Panc1 (cell line): ENCODE results near the gene QRICH2. TPM values are rescaled to one million over a fixed set of nuclear protein-coding genes. Genes with fewer than 3 reads are reported as not detected.

ENCODE experiments used
- ATAC-seq: fragments of 200-7000 bp; cut with Tn5 transposase; 2 replicates; pipeline ENCODE4 v1.9.1; 2020; ENCODE audit warnings: mild to moderate bottlenecking, moderate library complexity
- BruUV-seq: library from RNA; stranded (reverse); fragments of 400-500 nt; replicated peaks from 2 replicates; lab custom pipeline; 2021; lab: Mats Ljungman, UMichigan
- CTCF ChIA-PET: fragments of 300-600 bp; sonication (Branson Sonifier 250); formaldehyde crosslinking; loops from one replicate; lab custom pipeline; 2022; ENCODE audit warnings: antibody characterized with exemption; lab: Charles Lee
- POLR2A ChIA-PET: fragments of 300-600 bp; sonication (Branson Sonifier 250); formaldehyde crosslinking; loops from one replicate; lab custom pipeline; 2022; ENCODE audit warnings: antibody characterized with exemption; lab: Charles Lee
- DNase-seq: peaks from one replicate; pipeline ENCODE4 v3.0.0-alpha.2; 2010; ENCODE audit warnings: low read depth, low spot score
- H3K27ac ChIP-seq: 2 replicates; pipeline ENCODE4 v1.5.1; 2011; ENCODE audit warnings: mild to moderate bottlenecking, low read length, inconsistent platforms
- H3K27me3 ChIP-seq: fragments of 200-500 bp; sonication (Bioruptor generic); 2 replicates; pipeline ENCODE4 v1.6.0; 2014; ENCODE audit warnings: low read length, inconsistent platforms; ENCODE audit not compliant: control insufficient read depth, insufficient read depth
- H3K36me3 ChIP-seq: fragments of 200-500 bp; sonication (Bioruptor generic); 2 replicates; pipeline ENCODE4 v1.5.1; 2014; ENCODE audit warnings: inconsistent platforms, mild to moderate bottlenecking, low read length, moderate library complexity; ENCODE audit not compliant: control insufficient read depth, insufficient read depth
- H3K4me1 ChIP-seq: 2 replicates; pipeline ENCODE4 v1.5.1; 2011; ENCODE audit warnings: inconsistent platforms, mild to moderate bottlenecking, low read length, moderate library complexity; ENCODE audit not compliant: control insufficient read depth, insufficient read depth
- H3K4me3 ChIP-seq, 2 experiments: 2 replicates each; pipeline ENCODE4 v1.5.1; 2011 to 2012; ENCODE audit warnings: low read depth in 2 of 2, low read length in 2 of 2, mild to moderate bottlenecking in 2 of 2, inconsistent platforms in 1 of 2, moderate library complexity in 1 of 2
- H3K9me3 ChIP-seq: fragments of 200-500 bp; sonication (Bioruptor generic); 2 replicates; pipeline ENCODE4 v1.5.1; 2014; ENCODE audit warnings: low read depth, mild to moderate bottlenecking, inconsistent platforms, low read length, moderate library complexity; ENCODE audit not compliant: control insufficient read depth, insufficient read depth
- CTCF ChIP-seq: fragments of 450-650 bp; IDR thresholded peaks from 2 replicates; pipeline ENCODE4 v1.5.1; 2017; ENCODE audit warnings: mild to moderate bottlenecking
- POLR2AphosphoS5 ChIP-seq: IDR thresholded peaks from 2 replicates; pipeline ENCODE4 v1.6.1; 2012; ENCODE audit warnings: mild to moderate bottlenecking, low read depth, low read length, moderate library complexity
- SIN3A ChIP-seq: IDR thresholded peaks from 2 replicates; pipeline ENCODE4 v1.6.1; 2012; ENCODE audit warnings: low read depth, mild to moderate bottlenecking, low read length, moderate library complexity, borderline replicate concordance; ENCODE audit not compliant: insufficient read depth
- TCF7L2 ChIP-seq: IDR thresholded peaks from 2 replicates; pipeline ENCODE4 v1.6.1; 2011; ENCODE audit warnings: mild to moderate bottlenecking, low read depth, low read length, inconsistent platforms
- in situ Hi-C: cut with HindIII; loops from 2 replicates; pipeline ENCODE4 v1.10.0; 2016; ENCODE audit warnings: low sequenced_read_pairs, low pct_unique_long_range_greater_than_20kb
- intact Hi-C: fragments of 100-400 bp; cut with micrococcal nuclease; formaldehyde crosslinking; loops from one replicate; pipeline ENCODE4 v1.10.0; 2022; ENCODE audit not compliant: unreplicated experiment
- total RNA-seq: library from RNA; stranded (reverse); gene quantifications from one replicate; pipeline ENCODE4 v1.2.1, GENCODE V29; 2021; ENCODE audit not compliant: unreplicated experiment
- TF ChIP-seq, protein P1 (sequence below), 2 experiments: IDR thresholded peaks; 2 replicates each; pipeline ENCODE4 v1.6.1; 2011 to 2012; ENCODE audit warnings: low read depth in 2 of 2, control low read depth in 1 of 2, low read length in 1 of 2, mild to moderate bottlenecking in 1 of 2, moderate library complexity in 1 of 2; ENCODE audit not compliant: insufficient read depth in 1 of 2

The QRICH2 gene
- total RNA-seq, 1 experiment from 2014 or later = 0.92 TPM

- Histone ChIP-seq H3K4me1 (no peaks in the 10 kb centered on the region), H3K27ac (no peak overlapping the region), H3K4me3 (no peak overlapping the region), H3K27me3 (no peaks in the 10 kb centered on the region), H3K36me3 (peaks cover 7% of the 10 kb centered on the region; the same call in 1 of the 2 replicates), H3K9me3 (no peaks in the 10 kb centered on the region)
- DNase-seq (no peak), ATAC-seq (no peak)
- intact Hi-C loops = no loop called here
- ChIA-PET POLR2A (interaction anchor here (0.6 kb wide), 1 partner anchor 51 kb away, joined by 13 read pairs; no protein-coding TSS in a partner anchor), CTCF (no interaction called here)
- no TSS peak for BruUV-seq
- in situ Hi-C loops = no loop called here
- TF ChIP-seq, protein P1, sequence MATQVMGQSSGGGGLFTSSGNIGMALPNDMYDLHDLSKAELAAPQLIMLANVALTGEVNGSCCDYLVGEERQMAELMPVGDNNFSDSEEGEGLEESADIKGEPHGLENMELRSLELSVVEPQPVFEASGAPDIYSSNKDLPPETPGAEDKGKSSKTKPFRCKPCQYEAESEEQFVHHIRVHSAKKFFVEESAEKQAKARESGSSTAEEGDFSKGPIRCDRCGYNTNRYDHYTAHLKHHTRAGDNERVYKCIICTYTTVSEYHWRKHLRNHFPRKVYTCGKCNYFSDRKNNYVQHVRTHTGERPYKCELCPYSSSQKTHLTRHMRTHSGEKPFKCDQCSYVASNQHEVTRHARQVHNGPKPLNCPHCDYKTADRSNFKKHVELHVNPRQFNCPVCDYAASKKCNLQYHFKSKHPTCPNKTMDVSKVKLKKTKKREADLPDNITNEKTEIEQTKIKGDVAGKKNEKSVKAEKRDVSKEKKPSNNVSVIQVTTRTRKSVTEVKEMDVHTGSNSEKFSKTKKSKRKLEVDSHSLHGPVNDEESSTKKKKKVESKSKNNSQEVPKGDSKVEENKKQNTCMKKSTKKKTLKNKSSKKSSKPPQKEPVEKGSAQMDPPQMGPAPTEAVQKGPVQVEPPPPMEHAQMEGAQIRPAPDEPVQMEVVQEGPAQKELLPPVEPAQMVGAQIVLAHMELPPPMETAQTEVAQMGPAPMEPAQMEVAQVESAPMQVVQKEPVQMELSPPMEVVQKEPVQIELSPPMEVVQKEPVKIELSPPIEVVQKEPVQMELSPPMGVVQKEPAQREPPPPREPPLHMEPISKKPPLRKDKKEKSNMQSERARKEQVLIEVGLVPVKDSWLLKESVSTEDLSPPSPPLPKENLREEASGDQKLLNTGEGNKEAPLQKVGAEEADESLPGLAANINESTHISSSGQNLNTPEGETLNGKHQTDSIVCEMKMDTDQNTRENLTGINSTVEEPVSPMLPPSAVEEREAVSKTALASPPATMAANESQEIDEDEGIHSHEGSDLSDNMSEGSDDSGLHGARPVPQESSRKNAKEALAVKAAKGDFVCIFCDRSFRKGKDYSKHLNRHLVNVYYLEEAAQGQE (IDR thresholded peaks at IDR 0.05; ENCODE audit: insufficient read depth in 1 of 2, low read depth in 2 of 2, low read length in 1 of 2) = no peak
- TF ChIP-seq TCF7L2 (no peak), SIN3A (no peak), POLR2AphosphoS5 (no peak), CTCF (no peak)
Measured at GRCh38 chr17:76314392-76315227, 6.5 kb upstream of the QRICH2 start.

- peaks cover 7% of the 10 kb centered on the region; the same call in 1 of the 2 replicates for H3K36me3 ChIP-seq
- TF ChIP-seq CTCF (no peak), TCF7L2 (no peak)
- H3K4me3 ChIP-seq = no peak overlapping the region
- in situ Hi-C loops = no loop called here
- no peak for DNase-seq
- ATAC-seq = no peak
- no peaks in the 10 kb centered on the region for H3K4me1 ChIP-seq
- CTCF ChIA-PET = no interaction called here
- no TSS peak for BruUV-seq
- no peaks in the 10 kb centered on the region for H3K9me3 ChIP-seq
- POLR2A ChIA-PET = no interaction called here
- H3K27ac ChIP-seq = no peak overlapping the region
- H3K27me3 ChIP-seq = no peaks in the 10 kb centered on the region
- intact Hi-C loops = no loop called here
Measured at GRCh38 chr17:76312735-76313134, 4.7 kb upstream of the QRICH2 start.
